GM19043 (cell line): ENCODE measurements around the gene KLHDC7A.

ENCODE experiments used
- ATAC-seq: cut with Tn5 transposase; IDR thresholded peaks from one replicate; pipeline ENCODE4 v1.9.1; 2021; ENCODE audit warnings: low read depth; ENCODE audit not compliant: unreplicated experiment

The KLHDC7A gene

GRCh38 chr1:18470671-18471355, 9.9 kb upstream of the KLHDC7A start:
- ATAC-seq: no peak

DNA sequence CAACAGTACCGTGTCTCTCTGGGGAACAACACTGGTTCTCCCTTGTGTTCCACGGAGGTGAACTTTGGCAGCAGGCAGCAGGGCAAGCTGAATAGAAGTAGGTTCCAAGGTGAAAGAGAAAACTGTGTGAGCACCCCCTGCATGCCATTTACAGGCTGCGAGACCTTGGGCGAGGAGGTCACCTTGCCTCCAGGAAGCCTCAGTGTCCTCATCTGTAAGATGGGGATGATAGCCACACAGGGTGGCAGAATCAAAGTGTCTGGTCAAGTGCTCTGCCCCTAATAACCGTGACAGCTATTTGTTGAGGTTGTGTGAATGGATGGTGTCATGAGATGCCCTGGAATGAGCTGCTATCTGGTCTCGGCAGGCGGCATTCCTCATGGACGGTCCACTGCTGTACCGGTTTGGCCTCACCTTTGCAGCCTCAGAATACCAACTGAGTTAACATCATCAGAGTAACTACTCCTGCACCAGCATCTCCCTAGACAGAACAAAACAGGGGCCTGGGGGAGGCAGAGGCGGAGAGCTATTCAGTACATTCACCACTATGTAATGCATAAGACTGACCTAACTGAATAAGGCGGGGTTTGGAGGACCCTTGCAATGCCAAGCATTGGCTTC, 7.4 kb upstream of the KLHDC7A start:
- no peak for ATAC-seq

GRCh38 chr1:18474559-18475175, 6.1 kb upstream of the KLHDC7A start:
- no peak for ATAC-seq

DNA sequence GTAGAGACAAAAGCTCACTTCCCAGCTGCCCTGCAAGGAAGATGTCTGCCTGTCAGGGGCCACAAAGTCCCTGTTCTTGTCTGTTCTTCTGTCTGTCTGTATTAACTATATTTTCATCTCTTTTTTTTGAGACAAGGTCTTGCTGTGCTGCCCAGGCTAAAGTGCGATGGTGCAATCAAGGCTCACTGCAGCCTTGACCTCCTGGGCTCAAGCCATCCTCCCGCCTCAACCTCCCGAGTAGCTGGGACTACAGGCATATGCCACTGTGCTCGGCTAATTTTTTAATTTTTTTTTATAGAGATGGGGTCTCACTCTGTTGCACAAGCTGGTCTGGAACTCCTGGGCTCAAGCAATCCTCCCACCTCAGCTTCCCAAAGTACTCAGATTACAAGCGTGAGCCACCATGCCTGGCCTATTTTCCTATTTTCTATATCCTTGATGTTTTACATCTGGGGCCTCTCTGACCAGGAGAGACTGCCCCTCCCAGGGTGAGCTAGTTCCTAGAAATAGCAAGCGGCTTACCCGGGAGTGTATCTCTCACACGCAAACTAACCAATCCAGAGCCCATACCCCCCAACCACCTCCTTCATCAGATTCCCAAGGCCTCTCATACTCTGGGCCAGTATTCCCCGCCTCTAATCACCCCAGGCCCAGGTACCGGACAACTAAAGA, 5.4 kb upstream of the KLHDC7A start:
- no peak for ATAC-seq

GRCh38 chr1:18479454-18479853, 1.3 kb upstream of the KLHDC7A start:
- ATAC-seq: no peak

DNA sequence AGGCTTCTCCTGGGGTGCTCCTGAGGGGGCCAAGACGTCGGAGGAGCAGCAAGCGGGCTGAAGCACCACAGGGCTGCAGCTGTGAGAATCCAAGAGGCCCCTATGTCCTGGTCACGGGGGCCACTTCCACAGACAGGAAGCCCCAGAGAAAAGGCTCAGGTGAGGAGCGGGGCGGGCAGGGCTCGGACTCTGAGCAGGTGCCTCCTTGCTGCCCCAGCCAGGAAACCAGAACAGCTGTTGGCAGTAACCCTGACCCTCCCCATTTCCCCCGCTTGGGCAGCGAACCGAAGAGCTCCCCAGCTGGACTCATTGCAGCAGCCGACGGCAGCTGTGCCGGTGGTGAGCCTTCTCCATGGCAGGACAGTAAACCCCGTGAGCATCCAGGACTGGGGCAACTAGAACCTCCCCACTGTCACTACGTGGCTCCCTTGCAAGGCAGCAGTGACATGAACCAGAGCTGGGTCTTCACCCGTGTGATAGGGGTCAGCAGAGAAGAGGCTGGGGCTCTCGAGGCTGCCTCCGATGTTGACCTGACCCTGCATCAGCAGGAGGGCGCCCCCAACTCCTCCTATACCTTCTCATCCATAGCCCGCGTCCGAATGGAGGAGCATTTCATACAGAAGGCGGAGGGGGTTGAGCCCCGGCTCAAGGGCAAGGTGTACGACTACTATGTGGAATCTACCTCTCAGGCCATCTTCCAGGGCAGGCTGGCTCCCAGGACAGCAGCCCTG, 625 bp downstream of the KLHDC7A start:
- ATAC-seq: no peak

DNA sequence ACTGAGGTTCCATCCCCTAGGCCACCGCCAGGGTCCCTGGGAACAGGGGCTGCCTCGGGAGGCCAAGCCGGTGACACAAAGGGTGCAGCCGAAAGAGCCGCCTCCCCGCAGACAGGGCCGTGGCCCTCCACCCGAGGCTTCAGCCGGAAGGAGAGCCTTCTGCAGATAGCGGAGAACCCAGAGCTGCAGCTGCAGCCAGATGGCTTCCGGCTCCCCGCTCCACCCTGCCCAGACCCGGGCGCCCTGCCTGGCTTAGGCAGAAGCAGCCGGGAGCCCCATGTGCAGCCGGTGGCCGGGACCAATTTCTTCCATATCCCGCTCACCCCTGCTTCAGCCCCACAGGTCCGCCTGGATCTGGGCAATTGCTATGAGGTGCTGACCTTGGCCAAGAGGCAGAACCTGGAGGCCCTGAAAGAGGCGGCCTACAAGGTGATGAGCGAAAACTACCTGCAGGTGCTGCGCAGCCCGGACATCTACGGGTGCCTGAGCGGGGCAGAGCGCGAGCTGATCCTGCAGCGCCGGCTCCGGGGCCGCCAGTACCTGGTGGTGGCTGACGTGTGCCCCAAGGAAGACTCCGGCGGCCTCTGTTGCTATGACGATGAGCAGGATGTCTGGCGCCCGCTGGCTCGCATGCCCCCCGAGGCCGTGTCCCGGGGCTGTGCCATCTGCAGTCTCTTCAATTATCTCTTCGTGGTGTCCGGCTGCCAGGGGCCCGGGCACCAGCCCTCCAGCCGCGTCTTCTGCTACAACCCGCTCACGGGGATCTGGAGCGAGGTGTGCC, 1.4 kb downstream of the KLHDC7A start:
- no peak for ATAC-seq

DNA sequence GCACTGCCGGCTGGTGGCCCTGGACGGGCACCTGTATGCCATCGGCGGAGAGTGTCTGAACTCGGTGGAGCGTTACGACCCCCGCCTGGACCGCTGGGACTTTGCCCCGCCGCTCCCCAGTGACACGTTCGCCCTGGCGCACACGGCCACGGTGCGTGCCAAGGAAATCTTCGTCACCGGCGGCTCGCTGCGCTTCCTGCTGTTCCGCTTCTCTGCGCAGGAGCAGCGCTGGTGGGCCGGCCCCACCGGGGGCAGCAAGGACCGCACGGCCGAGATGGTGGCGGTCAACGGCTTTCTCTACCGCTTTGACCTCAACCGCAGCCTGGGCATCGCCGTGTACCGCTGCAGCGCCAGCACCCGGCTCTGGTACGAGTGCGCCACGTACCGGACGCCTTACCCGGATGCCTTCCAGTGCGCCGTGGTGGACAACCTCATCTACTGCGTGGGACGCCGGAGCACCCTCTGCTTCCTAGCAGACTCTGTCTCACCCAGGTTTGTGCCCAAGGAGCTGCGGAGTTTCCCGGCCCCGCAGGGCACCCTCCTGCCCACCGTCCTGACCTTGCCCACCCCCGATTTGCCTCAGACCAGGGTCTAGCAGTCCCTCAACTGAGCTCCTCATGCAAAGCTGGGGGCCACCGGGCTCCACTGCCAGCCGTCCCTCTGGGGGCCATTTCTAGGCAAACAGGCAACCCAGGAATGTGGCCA, 2.1 kb downstream of the KLHDC7A start:
- no peak for ATAC-seq

GRCh38 chr1:18484276-18484675, 3.5 kb downstream of the KLHDC7A start:
- no peak for ATAC-seq

DNA sequence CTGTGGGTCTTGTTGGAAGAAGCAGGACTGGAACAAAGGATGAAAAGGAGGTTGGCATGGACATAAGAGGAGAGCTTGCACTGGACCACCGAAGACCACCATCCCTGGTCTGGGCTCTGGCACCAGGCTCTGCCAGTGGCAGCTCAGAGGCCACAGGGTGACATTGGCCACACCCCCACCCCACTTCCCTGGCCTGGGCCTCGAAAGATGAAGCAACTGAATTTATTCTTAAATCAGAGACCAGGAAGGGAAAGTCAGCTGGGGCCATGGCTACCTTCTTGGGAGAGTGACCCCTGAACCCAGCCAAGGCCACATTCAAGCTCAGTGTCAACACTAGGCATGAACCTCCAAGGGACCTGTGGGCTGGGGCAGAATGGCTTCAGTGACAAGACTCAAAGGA, 4.0 kb downstream of the KLHDC7A start:
- no peak for ATAC-seq

DNA sequence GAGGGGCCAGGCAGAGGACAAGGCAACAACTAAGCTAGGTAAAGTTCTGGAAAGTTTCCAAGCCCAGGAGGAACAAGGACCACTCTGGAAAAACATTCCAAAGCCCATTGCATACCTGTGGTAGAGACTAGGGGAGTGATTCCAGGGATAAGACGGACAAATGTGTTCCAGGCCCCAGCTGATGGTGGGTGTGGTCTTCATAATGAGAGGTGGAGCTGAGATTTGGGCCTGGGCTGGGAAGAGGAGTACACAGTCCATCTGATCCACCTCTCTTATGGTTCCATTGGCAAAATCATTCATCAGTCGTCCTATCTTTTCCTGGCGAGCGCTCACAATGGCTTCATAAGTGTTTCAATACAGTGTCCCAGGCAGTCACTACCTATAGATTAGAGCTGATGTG, 4.5 kb downstream of the KLHDC7A start:
- ATAC-seq: no peak

GRCh38 chr1:18486195-18486594, 5.5 kb downstream of the KLHDC7A start:
- ATAC-seq: no peak

GRCh38 chr1:18489417-18490143, 8.8 kb downstream of the KLHDC7A start:
- ATAC-seq: no peak

DNA sequence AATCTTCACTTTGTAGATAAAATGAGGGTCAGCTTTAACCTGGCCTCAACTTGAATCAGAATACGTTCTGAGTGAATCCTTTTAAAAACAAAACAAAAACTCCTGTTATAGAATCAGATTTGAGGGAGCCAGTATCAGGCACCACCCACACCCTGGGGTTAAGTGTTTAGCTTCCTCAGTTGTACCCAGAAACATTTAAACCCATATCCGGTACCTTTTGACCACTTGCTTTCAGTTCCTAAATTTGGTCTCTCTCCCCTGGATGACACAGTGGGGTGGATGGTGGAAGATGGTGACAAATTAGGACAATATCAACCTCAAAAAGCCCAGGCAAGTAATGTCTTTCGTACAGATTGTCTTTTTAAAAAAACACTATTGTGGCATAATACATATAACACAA, 10.4 kb downstream of the KLHDC7A start:
- no peak for ATAC-seq

DNA sequence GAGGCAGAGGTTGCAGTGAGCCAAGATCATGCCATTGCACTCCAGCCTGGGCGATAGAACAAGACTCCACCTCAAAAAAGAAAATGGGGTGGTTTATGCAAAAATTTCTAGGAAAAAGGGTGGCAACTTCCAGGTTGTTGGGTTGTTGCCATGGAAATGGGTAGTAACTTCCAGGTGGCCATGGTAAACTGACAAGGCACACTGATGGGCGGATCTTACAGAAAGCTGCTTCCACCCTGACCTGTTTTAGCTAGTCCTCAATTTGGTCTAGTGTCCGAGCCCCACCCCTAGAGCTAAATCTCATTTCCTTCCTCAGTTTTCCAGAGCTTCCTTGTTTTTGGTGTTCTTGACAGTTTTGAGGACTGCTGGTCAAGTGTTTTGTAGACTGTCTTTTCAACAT, 13.6 kb downstream of the KLHDC7A start:
- no peak for ATAC-seq

- no peak for ATAC-seq
Observed at GRCh38 chr1:18495635-18496034, 14.9 kb downstream of the KLHDC7A start.

GRCh38 chr1:18496056-18496455, 15.3 kb downstream of the KLHDC7A start:
- ATAC-seq: no peak

- no peak for ATAC-seq
Observed at GRCh38 chr1:18496497-18497235, 15.9 kb downstream of the KLHDC7A start.
